Subcutaneous adipose tissue (tissue), 4 donors: ENCODE results near the gene KCNK15. TPM values are rescaled to one million over a fixed set of nuclear protein-coding genes. Genes with fewer than 3 reads are reported as not detected.

Experiments used
- total RNA-seq, 4 donors: library from RNA; depleted of rRNA; stranded (reverse); fragments of >200 nt; gene quantifications; one replicate each; pipeline ENCODE4 v1.1.0, GENCODE V29; 2016
- TF ChIP-seq, protein P1 (sequence below): fragments of 450-650 bp; IDR thresholded peaks from one replicate; pipeline ENCODE4 v1.5.1; 2016; ENCODE audit warnings: low read depth, mild to moderate bottlenecking, control low read depth, antibody characterized with exemption, moderate library complexity

KCNK15 gene
- total RNA-seq, 4 donors from 2014 or later = 1.3 to 4.5 (median 2.6) TPM

DNA sequence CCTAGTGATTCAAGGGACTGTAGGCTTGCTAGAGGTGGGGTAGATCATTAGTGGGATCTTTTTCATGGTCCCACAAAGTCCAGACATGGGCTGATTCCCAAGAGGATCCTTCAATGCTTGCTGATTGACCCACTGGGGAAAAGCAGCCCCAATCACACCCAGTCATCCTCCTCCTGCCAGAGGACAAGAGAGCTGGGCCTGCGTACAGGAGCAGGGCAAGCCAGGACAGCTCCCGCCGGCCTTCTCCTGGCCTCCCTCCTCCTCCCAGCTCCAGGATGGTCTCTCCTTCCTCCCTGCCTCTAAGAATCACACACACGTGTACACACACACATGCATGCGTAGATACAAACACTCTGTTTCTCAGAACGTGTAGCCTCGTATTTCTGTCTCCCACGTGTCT, 27.0 kb downstream of the KCNK15 start:
- TF ChIP-seq, protein P1, sequence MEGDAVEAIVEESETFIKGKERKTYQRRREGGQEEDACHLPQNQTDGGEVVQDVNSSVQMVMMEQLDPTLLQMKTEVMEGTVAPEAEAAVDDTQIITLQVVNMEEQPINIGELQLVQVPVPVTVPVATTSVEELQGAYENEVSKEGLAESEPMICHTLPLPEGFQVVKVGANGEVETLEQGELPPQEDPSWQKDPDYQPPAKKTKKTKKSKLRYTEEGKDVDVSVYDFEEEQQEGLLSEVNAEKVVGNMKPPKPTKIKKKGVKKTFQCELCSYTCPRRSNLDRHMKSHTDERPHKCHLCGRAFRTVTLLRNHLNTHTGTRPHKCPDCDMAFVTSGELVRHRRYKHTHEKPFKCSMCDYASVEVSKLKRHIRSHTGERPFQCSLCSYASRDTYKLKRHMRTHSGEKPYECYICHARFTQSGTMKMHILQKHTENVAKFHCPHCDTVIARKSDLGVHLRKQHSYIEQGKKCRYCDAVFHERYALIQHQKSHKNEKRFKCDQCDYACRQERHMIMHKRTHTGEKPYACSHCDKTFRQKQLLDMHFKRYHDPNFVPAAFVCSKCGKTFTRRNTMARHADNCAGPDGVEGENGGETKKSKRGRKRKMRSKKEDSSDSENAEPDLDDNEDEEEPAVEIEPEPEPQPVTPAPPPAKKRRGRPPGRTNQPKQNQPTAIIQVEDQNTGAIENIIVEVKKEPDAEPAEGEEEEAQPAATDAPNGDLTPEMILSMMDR = no peak

DNA sequence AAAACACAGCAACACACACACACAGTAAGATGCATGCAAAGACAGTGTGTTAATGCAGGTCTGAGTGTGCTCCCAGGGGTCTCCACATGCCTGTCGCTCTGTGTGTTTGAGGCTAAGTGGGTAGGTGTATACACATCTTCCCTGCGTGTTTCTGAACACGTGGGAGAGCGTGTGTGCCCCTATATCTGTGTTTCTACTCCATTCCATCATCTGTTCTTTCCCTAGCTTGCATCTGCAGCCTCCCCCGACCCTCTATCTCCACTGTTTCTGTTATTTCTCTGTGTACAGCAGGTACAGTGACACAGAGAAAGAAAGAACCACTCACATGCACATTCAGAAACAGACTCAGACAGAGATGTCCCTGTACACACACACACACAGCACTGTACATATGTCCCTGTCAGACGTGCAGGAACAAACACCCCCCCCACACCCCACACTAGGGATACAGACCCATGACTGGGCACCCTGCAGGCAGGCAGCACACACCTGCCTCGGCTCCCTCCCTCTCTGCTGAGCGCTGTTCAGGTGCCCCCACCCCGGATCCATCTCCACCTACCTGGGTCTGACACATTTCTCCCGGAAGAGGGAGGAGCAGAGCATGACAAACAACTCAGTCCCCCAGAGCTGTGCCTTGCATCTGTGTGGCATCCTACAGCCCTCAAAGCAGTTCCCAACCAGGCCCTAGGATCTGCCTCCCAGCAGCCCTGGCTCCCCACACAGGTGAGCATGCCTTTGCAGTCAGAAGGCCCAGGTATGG, 27.6 kb downstream of the KCNK15 start:
- TF ChIP-seq, protein P1 = no peak

DNA sequence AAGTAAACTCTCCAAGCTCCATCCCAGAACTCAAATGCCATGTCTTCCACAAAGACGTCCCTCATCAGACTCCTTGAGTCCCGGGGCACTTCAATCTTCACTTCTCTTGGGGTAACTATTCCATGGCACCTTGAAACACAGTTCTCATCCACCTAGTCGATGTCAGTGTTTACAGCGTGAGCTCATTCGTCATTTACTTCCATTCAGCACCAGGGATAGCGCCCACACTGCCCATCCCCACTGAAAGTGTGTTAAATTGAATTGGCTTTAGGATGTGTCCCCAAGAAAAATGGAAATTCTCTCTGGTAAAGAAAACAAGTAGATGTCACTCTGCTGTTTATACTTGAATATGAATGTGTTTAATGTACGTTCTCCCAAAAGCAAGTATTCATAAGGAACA, 31.3 kb downstream of the KCNK15 start:
- TF ChIP-seq, protein P1 = no peak

DNA sequence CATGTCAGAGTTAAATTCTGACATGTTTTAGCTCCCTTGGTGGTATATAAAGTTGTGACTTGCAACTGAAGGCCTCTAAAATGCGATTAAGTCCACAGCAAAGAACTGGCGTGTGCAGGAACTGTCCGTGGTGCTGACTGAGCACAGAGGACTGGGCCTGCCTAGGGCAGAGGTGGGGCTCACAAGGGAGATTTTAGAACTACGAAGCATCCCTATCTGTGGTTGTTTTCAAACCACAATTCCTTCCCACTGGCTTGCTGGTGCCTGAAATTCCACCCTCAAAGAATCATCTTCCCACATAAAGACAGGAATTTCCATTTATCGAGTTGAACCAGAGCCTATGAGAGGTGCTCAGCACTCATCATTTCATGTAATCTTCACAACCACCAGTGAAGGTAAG, 34.6 kb downstream of the KCNK15 start:
- TF ChIP-seq, protein P1 = no peak

DNA sequence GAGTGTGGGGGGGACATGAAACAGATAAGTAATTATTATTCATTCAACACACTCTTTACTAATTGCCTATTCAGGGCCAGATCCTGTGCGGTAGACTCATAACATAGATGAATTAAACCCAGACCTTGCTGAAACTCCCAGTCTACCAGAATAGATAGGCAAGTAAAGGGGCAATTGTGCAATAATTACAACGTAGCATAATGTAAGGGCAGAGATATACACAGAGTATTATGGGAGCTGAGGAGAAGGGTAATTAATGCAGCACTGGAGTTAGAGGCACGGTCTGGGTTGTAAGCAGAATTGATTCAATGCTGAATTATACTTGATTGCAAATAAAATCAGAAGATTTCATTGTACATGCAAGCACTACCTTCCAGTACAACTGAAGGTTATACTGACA, 35.5 kb downstream of the KCNK15 start:
- TF ChIP-seq, protein P1 = no peak

DNA sequence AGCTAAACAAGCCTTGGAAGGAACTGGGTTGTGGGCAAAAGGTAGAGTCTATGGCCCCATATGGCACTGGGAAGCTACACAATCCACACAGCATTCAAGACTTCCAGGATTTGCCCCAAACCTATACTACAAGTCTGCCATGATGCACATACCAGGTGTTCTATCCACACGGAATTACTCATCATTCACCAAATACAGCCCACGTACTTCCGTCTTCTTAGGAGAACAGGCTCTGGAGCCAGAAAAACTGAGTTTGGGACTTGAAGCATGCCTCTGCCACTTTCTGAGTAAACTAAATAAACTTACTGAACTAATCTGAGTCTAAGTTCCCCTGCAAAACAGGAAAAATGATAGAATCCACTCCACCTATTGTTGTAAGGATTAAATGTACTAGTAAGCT, 36.1 kb downstream of the KCNK15 start:
- TF ChIP-seq, protein P1 = no peak

DNA sequence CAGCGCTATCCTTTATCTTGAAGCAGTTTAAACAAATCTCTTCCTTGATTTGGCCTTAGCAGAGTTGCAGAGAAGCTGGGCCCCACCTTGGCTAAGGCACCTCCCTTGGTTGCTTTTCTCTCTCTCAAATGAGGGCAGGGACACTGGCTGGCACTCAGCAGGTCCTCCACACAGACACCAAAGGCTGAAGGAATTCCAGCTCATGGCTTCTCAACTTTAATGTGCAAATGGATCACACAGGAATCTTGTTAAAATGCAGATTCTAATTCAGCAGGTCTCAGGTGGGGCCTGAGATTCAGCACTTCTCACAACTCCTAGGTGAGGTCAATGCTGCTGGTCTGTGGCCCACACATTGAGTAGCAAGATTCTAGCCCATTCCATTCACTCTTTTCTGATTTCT, 39.0 kb downstream of the KCNK15 start:
- TF ChIP-seq, protein P1 = no peak
